K562 (cell line): Measurements from ENCODE around the gene CRHR2. TPM values are rescaled to one million over a fixed set of nuclear protein-coding genes. Genes with fewer than 3 reads are reported as not detected.

Experiments
- ATF1 ChIP-seq, 2 experiments: fragments of 450-650 bp in 1 of 2; IDR thresholded peaks; 2 replicates each; pipeline ENCODE4 v1.6.1; 2016; ENCODE audit warnings: missing compliant biosample characterization in 1 of 2, missing genetic modification characterization in 1 of 2
- CHD1 ChIP-seq: fragments of 200-600 bp; sonication (generic); IDR thresholded peaks from one replicate; pipeline ENCODE4 v1.6.1; 2012; ENCODE audit warnings: mild to moderate bottlenecking, moderate library complexity, low read length, inconsistent platforms
- ETS1 ChIP-seq: conservative IDR thresholded peaks from 2 replicates; pipeline ENCODE4 v1.6.1; 2011; ENCODE audit warnings: low read depth, mild to moderate bottlenecking, low read length; ENCODE audit not compliant: control insufficient read depth
- FOXJ3 ChIP-seq: sonication (generic); formaldehyde crosslinking; IDR thresholded peaks from 2 replicates; pipeline ENCODE4 v1.4.0; 2020; ENCODE audit warnings: mild to moderate bottlenecking, missing genetic modification reagents
- HMGN3 ChIP-seq: IDR thresholded peaks from 2 replicates; pipeline ENCODE4 v1.6.1; 2011; ENCODE audit warnings: borderline replicate concordance, low read depth, mild to moderate bottlenecking, mixed read lengths, low read length; ENCODE audit not compliant: insufficient read length; ENCODE audit errors: extremely low read depth
- MCM3 ChIP-seq: fragments of 450-650 bp; IDR thresholded peaks from 2 replicates; pipeline ENCODE4 v1.6.1; 2016
- MECOM ChIP-seq: fragments of 250-450 bp; sonication (Bioruptor Pico); IDR thresholded peaks from 2 replicates; pipeline ENCODE4 v1.8.0; 2022; ENCODE audit warnings: inconsistent platforms
- MLLT1 ChIP-seq, 2 experiments: fragments of 450-650 bp; IDR thresholded peaks; 2 replicates each; pipeline ENCODE4 v1.6.1; 2016
- MYBL2 ChIP-seq, 2 experiments: fragments of 450-650 bp in 1 of 2; sonication (generic) in 1 of 2; formaldehyde crosslinking in 1 of 2; IDR thresholded peaks; 2 replicates each; pipeline versions ENCODE4 v1.6.1 to v1.8.1; 2017 to 2022; ENCODE audit warnings: borderline replicate concordance in 1 of 2, inconsistent platforms in 1 of 2, low read depth in 1 of 2, mild to moderate bottlenecking in 1 of 2, missing genetic modification reagents in 1 of 2, moderate library complexity in 1 of 2
- POU5F1 ChIP-seq: fragments of 150-350 bp; IDR thresholded peaks from 2 replicates; pipeline ENCODE4 v1.6.1; 2014; ENCODE audit warnings: borderline replicate concordance, low read length, low read depth, mild to moderate bottlenecking; ENCODE audit not compliant: partially characterized antibody
- REST ChIP-seq, 2 experiments: fragments of 450-650 bp; formaldehyde crosslinking in 1 of 2; IDR thresholded peaks; 2 replicates each; pipeline versions ENCODE4 v1.4.0 to v1.6.1; 2014 to 2020; ENCODE audit warnings: mild to moderate bottlenecking in 2 of 2, borderline replicate concordance in 1 of 2, low read depth in 1 of 2
- SP2 ChIP-seq: IDR thresholded peaks from 2 replicates; pipeline ENCODE4 v1.6.1; 2011; ENCODE audit warnings: mild to moderate bottlenecking, low read depth, low read length, moderate library complexity; ENCODE audit not compliant: poor library complexity, severe bottlenecking; ENCODE audit errors: extremely low read depth
- ZNF316 ChIP-seq: fragments of 450-650 bp; IDR thresholded peaks from 2 replicates; pipeline ENCODE4 v1.6.1; 2016
- ZSCAN29 ChIP-seq: fragments of 450-650 bp; IDR thresholded peaks from 2 replicates; pipeline ENCODE4 v1.6.1; 2017
- polyA plus RNA-seq, 8 experiments: library from polyadenylated mRNA; depleted of rRNA in 4 of 8; stranded (reverse) in 5 of 8; unstranded in 3 of 8; fragments of >200 nt; fragmentation: Nextera tagmentation in 2 of 8; fragmentation: Illumina TruSeq in 1 of 8; extraction: Ambion mirVana in 2 of 8; extraction: Trizol in 1 of 8; gene quantifications; 2 replicates each; pipeline versions ENCODE4 v1.2.1 to v1.2.3, GENCODE V29; 2011 to 2014; ENCODE audit warnings: inconsistent platforms in 1 of 8, missing spikeins in 1 of 8
- total RNA-seq, 7 experiments: library from RNA; depleted of rRNA in 6 of 7; stranded (reverse); fragments of >200 nt in 6 of 7; fragmentation: Illumina TruSeq in 2 of 7; extraction: Trizol in 2 of 7; gene quantifications; 2 replicates each; pipeline versions ENCODE4 v1.2.1 to v1.2.3, GENCODE V29; 2011 to 2021; ENCODE audit warnings: low replicate concordance in 1 of 7

The CRHR2 gene
- total and polyA plus RNA-seq, 9 of the 15 experiments (the other 6 are each of a cell fraction or from before 2014, with no cell fraction given), result not detected

GRCh38 chr7:30671793-30672465 is 10.3 kb downstream of the CRHR2 start (continued):
- peak; percentile 100 for TF ChIP-seq REST (IDR thresholded peaks at IDR 0.05; ENCODE audit: borderline replicate concordance)
- peak; percentile 99 for TF ChIP-seq REST (CRISPR knock-in tag; IDR thresholded peaks at IDR 0.05; ENCODE audit: low read depth)
- no peak for TF ChIP-seq FOXJ3
- TF ChIP-seq MLLT1 (IDR thresholded peaks at IDR 0.05), result no peak
- TF ChIP-seq CHD1, result no peak
- no peak for TF ChIP-seq MYBL2 (IDR thresholded peaks at IDR 0.05; ENCODE audit: low read depth)
- TF ChIP-seq MYBL2 (CRISPR knock-in tag; IDR thresholded peaks at IDR 0.05; ENCODE audit: borderline replicate concordance), result no peak
- no peak for TF ChIP-seq HMGN3
- TF ChIP-seq ATF1 (CRISPR knock-in tag; IDR thresholded peaks at IDR 0.05), result no peak
- TF ChIP-seq ATF1 (tag; IDR thresholded peaks at IDR 0.05), result peak; percentile 35; the same call in 1 of the 2 replicates
- TF ChIP-seq POU5F1, result no peak
- 0 out of 2 replicates have a peak, but pooled peaks have one; percentile 31 for TF ChIP-seq ETS1
- TF ChIP-seq SP2, result no peak
- TF ChIP-seq MCM3, result no peak
- TF ChIP-seq MECOM, result peak; percentile 70; the same call in 1 of the 2 replicates
- TF ChIP-seq ZSCAN29, result no peak
- TF ChIP-seq ZNF316, result no peak
